ENCODE results near the gene GALNT18.
A peak's percentile ranks its signal among the peaks of the same experiment; 100 is the strongest.

The GALNT18 gene

GRCh38 chr11:11236498-11237059 is 385.2 kb downstream of the GALNT18 start:
- no peak for DNase-seq (ENCODE audit: low spot score)

GRCh38 chr11:11231763-11232162 is 390.0 kb downstream of the GALNT18 start:
- no peak for DNase-seq (ENCODE audit: low spot score)

DNA sequence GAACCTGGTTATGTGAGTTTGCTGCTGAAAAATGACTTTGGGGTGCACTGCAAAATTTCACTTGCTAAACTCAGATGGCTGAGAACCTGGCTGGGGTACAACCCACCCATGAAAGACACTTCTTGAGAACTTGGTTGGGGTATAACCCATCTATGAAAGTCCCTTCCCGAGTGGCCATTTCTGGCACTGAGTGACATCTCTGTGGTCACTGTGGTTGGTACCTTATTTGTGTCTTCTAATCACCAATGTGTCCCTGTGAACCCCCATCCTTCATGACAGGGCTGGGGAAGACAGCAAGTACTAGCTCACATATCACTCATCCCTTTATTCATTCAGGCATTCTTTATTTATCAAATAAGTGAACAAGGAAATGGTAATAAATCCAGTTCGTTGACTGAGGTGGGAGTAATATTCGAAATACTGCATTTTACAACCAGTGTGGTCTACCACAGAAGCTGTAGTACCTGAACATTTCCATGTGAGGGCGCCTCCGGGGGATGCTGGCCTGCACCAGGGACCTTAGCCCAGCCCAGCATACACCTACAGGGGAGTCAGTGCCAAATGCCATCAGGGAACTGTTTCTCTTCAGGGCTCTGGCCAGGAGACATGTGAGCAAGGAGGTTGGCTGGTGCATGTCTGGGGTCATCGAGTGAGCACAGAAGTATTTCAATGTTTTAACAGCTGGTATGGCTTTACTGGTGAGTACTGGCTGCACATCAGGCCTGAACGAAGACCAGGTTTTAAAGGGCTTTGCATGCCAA is 390.8 kb downstream of the GALNT18 start:
- peak; percentile 81 for DNase-seq (ENCODE audit: low spot score)

GRCh38 chr11:11230087-11230486 is 391.7 kb downstream of the GALNT18 start:
- no peak for DNase-seq (ENCODE audit: low spot score)

- DNase-seq (ENCODE audit: low spot score) = no peak
These were observed 392.2 kb downstream of the GALNT18 start for GRCh38 chr11:11229647-11230046.

DNA sequence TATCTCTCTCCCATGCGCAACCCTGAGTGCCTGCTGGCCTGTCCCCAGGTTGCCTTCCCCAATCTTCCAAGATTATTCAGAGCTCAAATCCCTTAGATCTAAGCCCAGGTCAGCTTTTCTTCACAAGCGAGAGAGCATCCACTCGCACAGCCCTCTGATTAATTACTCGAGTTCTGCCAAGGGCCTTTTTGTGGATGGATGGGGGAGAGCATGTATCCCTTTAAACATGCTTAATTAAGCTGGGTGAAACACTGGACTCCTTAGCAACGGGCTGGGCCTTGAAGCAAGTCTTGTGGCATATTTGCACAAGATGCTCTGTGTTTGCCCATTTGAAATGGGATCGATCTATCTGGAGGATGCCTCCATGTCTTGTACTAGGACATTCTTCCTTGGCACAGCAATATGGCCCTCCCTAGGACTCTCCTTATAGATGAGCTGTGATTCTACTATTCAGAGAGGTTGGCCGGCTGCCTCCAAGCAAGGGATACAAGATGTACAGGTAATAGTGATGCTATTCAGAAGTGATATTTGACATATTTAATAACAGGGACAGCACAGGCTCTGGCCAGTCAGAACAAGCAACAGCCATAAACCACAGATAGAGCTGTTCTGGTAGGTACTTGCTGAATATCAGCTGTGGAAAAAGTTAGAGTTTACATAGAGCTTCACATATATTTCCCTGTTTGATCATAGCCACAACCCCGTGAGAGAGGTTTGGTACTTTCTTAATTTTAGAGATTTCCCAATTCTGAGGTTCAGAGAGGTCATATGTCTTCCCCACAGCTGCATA is 394.3 kb downstream of the GALNT18 start:
- DNase-seq (ENCODE audit: low spot score) = no peak

Measured in iPS-NIHi11 (cell line).